Measurements from ENCODE around the gene ZNF446. TPM values are rescaled to one million over a fixed set of nuclear protein-coding genes. Genes with fewer than 3 reads are reported as not detected.

ZNF446 gene
- total and polyA plus RNA-seq, 9 of the 15 experiments (the other 6 are each of a cell fraction or from before 2014, with no cell fraction given) = 0.07 to 4.8 (median 1.2) TPM

- no peak for TF ChIP-seq FOSL1 (tag; conservative IDR thresholded peaks at IDR 0.05)
- no peak for TF ChIP-seq KAT2B (IDR thresholded peaks at IDR 0.05; ENCODE audit: low read depth, low read length)
- peak; percentile 94 for TF ChIP-seq CREM (IDR thresholded peaks at IDR 0.05; ENCODE audit: low read depth)
- peak; percentile 70; the same call in 1 of the 2 replicates for TF ChIP-seq ZHX1 (conservative IDR thresholded peaks at IDR 0.05; ENCODE audit: low read length)
- no peak; the same call in 1 of the 2 replicates for TF ChIP-seq ZBTB2 (IDR thresholded peaks at IDR 0.05)
- TF ChIP-seq MYBL2 (IDR thresholded peaks at IDR 0.05; ENCODE audit: low read depth) = no peak
- TF ChIP-seq MYBL2 (CRISPR knock-in tag; IDR thresholded peaks at IDR 0.05; ENCODE audit: borderline replicate concordance) = no peak
- no peak for TF ChIP-seq MLLT1 (IDR thresholded peaks at IDR 0.05)
- TF ChIP-seq MBD1 (CRISPR knock-in tag; IDR thresholded peaks at IDR 0.05) = no peak
- TF ChIP-seq L3MBTL2 (IDR thresholded peaks at IDR 0.05) = peak; percentile 82
- TF ChIP-seq MTF1 (CRISPR knock-in tag; IDR thresholded peaks at IDR 0.05; ENCODE audit: borderline replicate concordance) = no peak
- TF ChIP-seq SNIP1 (IDR thresholded peaks at IDR 0.05; ENCODE audit: low read depth) = no peak
- no peak for TF ChIP-seq PHB (CRISPR knock-in tag; IDR thresholded peaks at IDR 0.05)
- TF ChIP-seq SREBF1 (IDR thresholded peaks at IDR 0.05; ENCODE audit: borderline replicate concordance, low read depth, low read length) = 0 out of 2 replicates have a peak, but pooled peaks have one; percentile 57
- no peak for TF ChIP-seq ELK3 (CRISPR knock-in tag; IDR thresholded peaks at IDR 0.05)
- TF ChIP-seq SRSF7 (optimal IDR thresholded peaks at IDR 0.05; ENCODE audit: low read depth, low read length) = no peak
- TF ChIP-seq ZNF436 (CRISPR knock-in tag; IDR thresholded peaks at IDR 0.05) = no peak
- TF ChIP-seq RFX7 (CRISPR knock-in tag; IDR thresholded peaks at IDR 0.05) = no peak
- no peak for TF ChIP-seq ZNF668 (CRISPR knock-in tag; IDR thresholded peaks at IDR 0.05)
Observed at GRCh38 chr19:58499021-58499927, 23.1 kb downstream of the ZNF446 start (continued).
